ENCODE data around the gene KLHDC7B.

Gene KLHDC7B

DNA sequence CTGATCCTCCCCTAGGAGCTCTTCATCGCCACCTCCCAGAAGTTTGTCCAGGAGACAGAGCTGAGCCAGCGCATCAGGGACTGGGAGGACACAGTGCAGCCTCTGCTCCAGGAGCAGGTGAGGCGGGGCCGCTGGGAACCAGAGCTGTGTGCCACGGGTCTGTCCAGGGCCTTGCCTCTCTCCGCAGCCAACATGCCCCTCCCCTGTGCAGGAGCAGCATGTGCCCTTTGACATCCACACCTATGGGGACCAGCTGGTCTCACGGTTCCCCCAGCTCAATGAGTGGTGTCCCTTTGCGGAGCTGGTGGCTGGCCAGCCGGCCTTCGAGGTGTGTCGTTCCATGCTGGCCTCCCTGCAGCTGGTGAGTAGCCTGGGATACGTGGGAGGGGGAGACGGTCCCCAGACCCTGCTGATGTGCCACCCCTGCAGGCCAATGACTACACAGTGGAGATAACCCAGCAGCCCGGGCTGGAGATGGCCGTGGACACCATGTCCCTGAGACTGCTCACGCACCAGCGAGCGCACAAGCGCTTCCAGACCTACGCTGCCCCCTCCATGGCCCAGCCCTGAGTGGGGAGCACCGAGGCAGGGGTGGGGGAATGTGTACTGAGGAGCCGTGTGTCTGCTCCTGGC, 22.8 kb upstream of the KLHDC7B start:
- in situ Hi-C loops (cut with MboI; ENCODE audit: low pct_unique_long_range_greater_than_20kb, low sequenced_read_pairs, unreplicated experiment) = no loop called here
- DNase-seq (ENCODE audit: low spot score) = no peak
- TF ChIP-seq, protein P1, sequence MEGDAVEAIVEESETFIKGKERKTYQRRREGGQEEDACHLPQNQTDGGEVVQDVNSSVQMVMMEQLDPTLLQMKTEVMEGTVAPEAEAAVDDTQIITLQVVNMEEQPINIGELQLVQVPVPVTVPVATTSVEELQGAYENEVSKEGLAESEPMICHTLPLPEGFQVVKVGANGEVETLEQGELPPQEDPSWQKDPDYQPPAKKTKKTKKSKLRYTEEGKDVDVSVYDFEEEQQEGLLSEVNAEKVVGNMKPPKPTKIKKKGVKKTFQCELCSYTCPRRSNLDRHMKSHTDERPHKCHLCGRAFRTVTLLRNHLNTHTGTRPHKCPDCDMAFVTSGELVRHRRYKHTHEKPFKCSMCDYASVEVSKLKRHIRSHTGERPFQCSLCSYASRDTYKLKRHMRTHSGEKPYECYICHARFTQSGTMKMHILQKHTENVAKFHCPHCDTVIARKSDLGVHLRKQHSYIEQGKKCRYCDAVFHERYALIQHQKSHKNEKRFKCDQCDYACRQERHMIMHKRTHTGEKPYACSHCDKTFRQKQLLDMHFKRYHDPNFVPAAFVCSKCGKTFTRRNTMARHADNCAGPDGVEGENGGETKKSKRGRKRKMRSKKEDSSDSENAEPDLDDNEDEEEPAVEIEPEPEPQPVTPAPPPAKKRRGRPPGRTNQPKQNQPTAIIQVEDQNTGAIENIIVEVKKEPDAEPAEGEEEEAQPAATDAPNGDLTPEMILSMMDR (IDR thresholded peaks at IDR 0.05; ENCODE audit: extremely low read depth, insufficient read depth, missing control alignments) = no peak

DNA sequence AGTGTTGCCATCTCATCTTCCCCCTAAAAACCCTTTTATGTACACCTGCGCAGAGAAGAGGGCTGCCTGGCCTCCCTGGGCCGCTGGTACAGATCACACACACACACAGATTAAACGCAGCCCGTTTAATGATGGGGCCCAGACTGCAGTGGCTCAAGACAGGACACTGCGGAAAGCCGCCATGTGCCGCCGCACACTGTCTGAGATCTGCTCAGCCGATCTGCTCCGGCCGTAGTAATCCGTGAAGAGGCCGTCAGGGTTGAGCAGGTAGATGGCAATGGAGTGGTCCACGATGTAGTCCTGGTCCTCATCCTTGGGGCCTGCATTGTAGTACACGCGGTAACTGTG, 22.3 kb upstream of the KLHDC7B start:
- in situ Hi-C loops (cut with MboI; ENCODE audit: low pct_unique_long_range_greater_than_20kb, low sequenced_read_pairs, unreplicated experiment) = no loop called here
- TF ChIP-seq, protein P1 (IDR thresholded peaks at IDR 0.05; ENCODE audit: extremely low read depth, insufficient read depth, missing control alignments) = no peak
- no peak for DNase-seq (ENCODE audit: low spot score)

DNA sequence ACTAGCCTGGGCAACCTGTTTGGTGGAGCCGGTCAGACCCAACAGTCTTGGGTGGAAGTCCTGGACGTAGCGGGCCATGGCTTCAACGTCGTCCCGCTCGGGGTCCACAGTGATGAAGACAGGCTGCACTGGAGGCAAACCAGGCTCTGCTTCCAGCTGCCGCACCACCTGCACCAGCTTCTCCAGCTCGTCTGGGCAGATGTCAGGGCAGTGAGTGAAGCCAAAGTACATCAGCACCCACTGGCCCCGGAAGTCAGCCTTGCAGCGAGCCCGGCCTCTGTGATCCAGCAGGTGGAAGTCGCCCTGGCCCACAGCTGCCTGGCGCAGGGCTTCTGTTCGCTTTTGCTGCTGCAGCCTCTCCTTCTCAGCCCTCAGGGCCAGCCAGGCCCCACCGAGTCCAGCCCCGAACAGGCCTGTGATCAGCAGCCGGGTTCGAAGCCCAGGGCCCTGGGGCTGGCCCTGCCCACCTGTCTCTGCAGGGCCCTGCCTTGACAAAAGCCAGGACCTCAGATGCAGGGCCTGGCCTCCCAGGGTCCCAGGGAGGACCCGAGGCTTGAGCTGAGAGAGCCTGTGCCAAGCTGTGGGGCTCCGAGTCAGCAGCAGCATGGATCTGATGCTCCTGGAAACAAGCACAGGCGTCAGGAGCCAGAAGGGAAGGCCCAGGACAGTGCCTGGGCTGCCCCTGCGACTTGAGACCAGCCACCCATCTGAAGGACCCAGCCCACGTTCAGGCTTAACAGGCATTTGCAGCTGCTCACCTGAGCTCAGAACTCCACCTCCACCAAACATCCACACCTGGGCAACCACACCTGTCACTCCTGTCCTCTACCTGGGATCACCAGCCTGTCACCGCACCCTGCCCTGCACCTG, 21.7 kb upstream of the KLHDC7B start:
- TF ChIP-seq, protein P1 (IDR thresholded peaks at IDR 0.05; ENCODE audit: extremely low read depth, insufficient read depth, missing control alignments) = no peak
- no peak for DNase-seq (ENCODE audit: low spot score)
- in situ Hi-C loops (cut with MboI; ENCODE audit: low pct_unique_long_range_greater_than_20kb, low sequenced_read_pairs, unreplicated experiment) = no loop called here

DNA sequence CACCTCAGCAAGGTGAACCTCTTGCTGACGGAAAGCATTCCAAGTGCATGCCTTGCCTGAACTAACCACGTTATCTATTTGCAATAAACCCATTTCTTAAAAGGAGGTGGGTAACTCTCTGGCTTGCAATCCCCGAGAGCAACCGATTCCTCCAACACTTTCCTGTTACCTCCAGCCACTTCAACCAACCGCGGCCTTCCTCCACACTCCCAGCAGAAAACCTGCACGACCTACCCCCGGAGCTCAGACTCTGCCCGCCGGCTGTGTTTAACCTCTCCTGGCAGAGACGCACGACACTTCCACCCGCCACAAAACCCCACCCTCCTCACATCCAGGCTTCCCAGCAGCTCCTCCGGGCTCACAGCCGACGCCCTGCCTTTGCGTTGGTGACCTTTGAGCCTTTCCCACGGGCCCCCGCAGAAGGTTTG, 21.0 kb upstream of the KLHDC7B start:
- in situ Hi-C loops (cut with MboI; ENCODE audit: low pct_unique_long_range_greater_than_20kb, low sequenced_read_pairs, unreplicated experiment) = no loop called here
- no peak for DNase-seq (ENCODE audit: low spot score)
- TF ChIP-seq, protein P1 (IDR thresholded peaks at IDR 0.05; ENCODE audit: extremely low read depth, insufficient read depth, missing control alignments) = no peak

DNA sequence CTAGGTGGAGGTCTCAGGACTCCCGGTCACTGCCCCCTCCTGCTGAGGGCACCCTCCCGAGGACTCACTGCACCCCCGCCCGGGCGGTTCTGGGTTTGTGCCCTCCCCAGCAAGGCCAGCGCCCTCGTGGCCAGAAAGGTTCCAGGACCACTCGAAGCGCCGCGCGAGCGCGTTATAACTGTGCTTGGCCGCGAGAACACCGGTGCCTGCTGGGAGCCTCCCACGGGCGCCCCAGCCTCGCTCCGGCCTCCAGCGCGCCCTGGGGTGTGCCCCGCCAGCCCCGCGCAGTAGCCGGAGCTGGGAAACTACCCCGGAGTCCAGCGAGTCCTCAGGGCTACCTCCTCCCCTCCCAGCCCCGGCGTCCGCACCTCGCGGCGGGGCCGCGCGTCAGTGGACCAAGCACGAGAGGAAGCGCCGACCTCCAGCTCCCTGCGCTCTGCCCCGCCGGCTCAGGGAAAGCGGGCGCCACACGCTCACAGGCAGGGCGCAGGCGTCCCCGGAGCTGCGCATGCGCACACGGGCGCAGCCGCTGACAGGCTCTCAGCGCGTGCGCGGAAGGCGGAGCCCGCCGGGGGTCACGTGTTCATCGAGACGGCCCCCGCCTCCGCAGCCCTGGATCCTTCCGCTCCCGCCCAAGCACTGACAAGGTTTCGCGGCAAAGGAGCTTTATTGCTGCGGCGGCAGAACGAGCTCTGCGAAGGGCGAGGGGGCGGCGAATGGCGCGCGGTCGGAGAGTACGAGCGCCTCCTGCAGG, 20.4 kb upstream of the KLHDC7B start, which contains the start of gene SCO2:
TSS of gene SCO2 (minus strand) at position 495 of the 754 bp plus-strand sequence. CDS start 1,187 bp downstream, outside the sequence.
- DNase-seq (ENCODE audit: low spot score) = peak; percentile 99
- TF ChIP-seq, protein P1 (IDR thresholded peaks at IDR 0.05; ENCODE audit: extremely low read depth, insufficient read depth, missing control alignments) = peak; percentile 72
- in situ Hi-C loops (cut with MboI; ENCODE audit: low pct_unique_long_range_greater_than_20kb, low sequenced_read_pairs, unreplicated experiment) = no loop called here

DNA sequence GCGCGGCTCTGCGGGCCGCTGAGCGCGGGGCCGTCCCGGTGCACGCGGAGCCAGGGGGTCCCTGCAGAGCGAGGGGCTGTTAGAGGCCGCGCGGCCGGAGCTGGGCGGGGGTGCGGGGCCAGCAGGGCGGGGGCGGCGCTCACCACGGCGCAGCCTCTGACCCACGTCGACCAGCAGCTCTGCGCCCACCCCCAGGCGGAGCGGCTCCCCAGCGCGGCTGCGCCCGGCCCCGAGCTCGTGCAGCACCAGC, 19.9 kb upstream of the KLHDC7B start:
- TF ChIP-seq, protein P1 (IDR thresholded peaks at IDR 0.05; ENCODE audit: extremely low read depth, insufficient read depth, missing control alignments) = no peak
- DNase-seq (ENCODE audit: low spot score) = no peak
- in situ Hi-C loops (cut with MboI; ENCODE audit: low pct_unique_long_range_greater_than_20kb, low sequenced_read_pairs, unreplicated experiment) = no loop called here

All from GM13977 (cell line).